BJ (cell line): Measurements from ENCODE around the gene ELAVL1. TPM values are rescaled to one million over a fixed set of nuclear protein-coding genes. Genes with fewer than 3 reads are reported as not detected.

Experiments used
- CTCF ChIA-PET: fragments of 350-600 bp; formaldehyde crosslinking; extraction: SDS; loops from one replicate; lab custom pipeline; 2021; ENCODE audit warnings: antibody characterized with exemption, inconsistent platforms; lab: Yijun Ruan, JAX
- POLR2A ChIA-PET: fragments of 300-600 bp; sonication (Branson Sonifier 250); formaldehyde crosslinking; extraction: SDS; loops from one replicate; lab custom pipeline; 2021; ENCODE audit warnings: antibody characterized with exemption; lab: Charles Lee
- DNase-seq: peaks from one replicate; pipeline ENCODE4 v3.0.0-alpha.2; 2011; ENCODE audit warnings: low read depth
- H3K27me3 ChIP-seq: 2 replicates; pipeline ENCODE4 v1.6.0; 2011; ENCODE audit warnings: low read length; ENCODE audit not compliant: control insufficient read depth, insufficient read depth
- H3K36me3 ChIP-seq: 2 replicates; pipeline ENCODE4 v1.5.1; 2011; ENCODE audit warnings: low read length; ENCODE audit not compliant: control insufficient read depth, insufficient read depth
- H3K4me3 ChIP-seq: 2 replicates; pipeline ENCODE4 v1.5.1; 2011; ENCODE audit warnings: low read depth, mild to moderate bottlenecking, control low read depth, low read length
- CTCF ChIP-seq: IDR thresholded peaks from 2 replicates; pipeline ENCODE4 v1.5.1; 2011; ENCODE audit warnings: low read depth, mild to moderate bottlenecking, control low read depth, inconsistent platforms, low read length, moderate library complexity; ENCODE audit not compliant: insufficient read depth
- polyA plus RNA-seq: library from polyadenylated mRNA; depleted of rRNA; stranded (reverse); fragments of >200 nt; gene quantifications from 2 replicates; pipeline ENCODE4 v1.2.3, GENCODE V29; 2011

ELAVL1 gene
- polyA plus RNA-seq, 1 experiment: 41.2 TPM

- TF ChIP-seq CTCF: no peak
Measured at GRCh38 chr19:8046569-8047165, 41.2 kb upstream of the ELAVL1 start.

GRCh38 chr19:8045872-8046568 is 40.6 kb upstream of the ELAVL1 start:
- DNase-seq: no peak
- CTCF ChIA-PET: interaction anchor here (1.3 kb wide), 1 partner anchor 15 kb away, joined by 3 read pairs; no protein-coding TSS in a partner anchor
- no peak overlapping the region for H3K4me3 ChIP-seq
- POLR2A ChIA-PET: no interaction called here
- peaks cover 3% of the 10 kb centered on the region for H3K27me3 ChIP-seq
- TF ChIP-seq CTCF: no peak
- no peaks in the 10 kb centered on the region for H3K36me3 ChIP-seq

More at GRCh38 chr19:8046569-8047165, 41.2 kb upstream of the ELAVL1 start:
- no peak for DNase-seq
- Histone ChIP-seq H3K36me3 (no peaks in the 10 kb centered on the region), H3K4me3 (no peak overlapping the region), H3K27me3 (peaks cover 3% of the 10 kb centered on the region)
- CTCF ChIA-PET: interaction anchor here (1.3 kb wide), 1 partner anchor 15 kb away, joined by 3 read pairs; no protein-coding TSS in a partner anchor
- POLR2A ChIA-PET: no interaction called here

- peaks cover 3% of the 10 kb centered on the region for H3K27me3 ChIP-seq
- CTCF ChIA-PET: no interaction called here
- H3K4me3 ChIP-seq: no peak overlapping the region
- POLR2A ChIA-PET: no interaction called here
- no peak for DNase-seq
- no peak for TF ChIP-seq CTCF
- H3K36me3 ChIP-seq: no peaks in the 10 kb centered on the region
Measured at GRCh38 chr19:8044018-8044417, 38.6 kb upstream of the ELAVL1 start.

DNA sequence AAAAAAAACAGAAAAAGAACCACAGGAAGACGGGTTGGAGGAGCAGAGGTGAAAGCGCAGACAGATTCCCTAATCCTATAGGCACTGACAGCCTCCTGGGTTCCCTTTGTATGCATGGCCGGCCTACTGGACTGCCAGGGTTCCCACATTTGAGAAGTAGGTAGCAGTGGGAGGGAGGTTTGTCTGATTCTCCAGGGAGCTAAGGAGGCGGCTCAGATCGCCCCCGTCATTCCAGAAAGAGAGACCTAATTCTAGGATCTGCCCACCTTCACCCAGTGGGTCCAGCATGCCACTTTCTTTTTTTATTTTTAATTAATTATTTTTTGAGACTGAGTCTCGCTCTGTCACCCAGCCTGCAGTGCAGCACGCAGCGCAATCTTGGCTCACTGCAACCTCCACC is 37.5 kb upstream of the ELAVL1 start:
- no peak for DNase-seq
- no peaks in the 10 kb centered on the region for H3K36me3 ChIP-seq
- no peak overlapping the region for H3K4me3 ChIP-seq
- ChIA-PET CTCF (interaction anchor here (1.0 kb wide), 1 partner anchor 11 kb away, joined by 3 read pairs; no protein-coding TSS in a partner anchor), POLR2A (no interaction called here)
- no peak for TF ChIP-seq CTCF
- peaks cover 4% of the 10 kb centered on the region for H3K27me3 ChIP-seq

DNA sequence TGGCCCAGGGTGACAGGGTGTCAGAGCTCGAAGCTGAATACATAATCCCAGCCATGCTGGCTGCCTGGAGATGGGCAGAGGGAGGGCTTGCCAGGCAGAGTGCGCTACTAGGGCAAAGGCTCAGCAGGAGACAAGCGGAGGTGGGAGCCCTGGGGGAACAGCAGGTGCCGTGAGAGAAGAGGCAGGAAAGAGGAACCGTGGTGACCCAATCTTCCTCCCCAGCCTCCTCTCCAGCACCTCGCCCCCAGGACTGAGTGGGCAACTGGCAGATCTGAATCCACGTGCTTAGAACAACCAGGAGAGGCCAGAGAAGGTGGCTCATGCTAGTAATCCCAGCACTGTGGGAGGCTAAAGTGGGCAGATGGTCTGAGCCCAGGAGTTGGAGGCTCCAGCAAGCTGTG is 36.1 kb upstream of the ELAVL1 start:
- Histone ChIP-seq H3K36me3 (no peaks in the 10 kb centered on the region), H3K27me3 (peaks cover 5% of the 10 kb centered on the region), H3K4me3 (no peak overlapping the region)
- no peak for TF ChIP-seq CTCF
- ChIA-PET POLR2A (no interaction called here), CTCF (no interaction called here)
- no peak for DNase-seq
